ENCODE results near the gene HORMAD1. TPM values are rescaled to one million over a fixed set of nuclear protein-coding genes. Genes with fewer than 3 reads are reported as not detected.

HORMAD1 gene
- polyA plus RNA-seq, 1 of the 3 experiments (the other 2 are of a cell fraction): not detected

DNA sequence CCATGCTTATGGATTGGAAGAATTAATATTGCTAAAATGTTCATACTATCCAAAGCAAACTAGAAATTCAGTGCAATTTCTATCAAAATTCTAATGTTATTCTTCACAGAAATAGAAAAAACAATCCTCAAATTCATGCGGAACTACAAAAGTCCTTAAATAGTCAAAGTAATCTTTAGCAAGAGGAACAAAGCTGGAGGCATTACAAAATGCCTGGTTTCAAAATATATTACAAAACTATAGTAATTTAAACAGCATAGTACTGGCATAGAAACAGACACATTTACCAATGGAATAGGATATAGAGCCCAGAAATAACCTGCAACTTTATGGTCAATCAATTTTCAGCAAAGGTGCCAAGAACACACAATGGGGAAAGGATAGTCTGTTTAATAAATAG is 41.1 kb upstream of the HORMAD1 start:
- Histone ChIP-seq H2AFZ (ENCODE audit: low read depth) (no peak overlapping the region), H3K9ac (no peak overlapping the region), H3K79me2 (ENCODE audit: insufficient read depth) (no peaks in the 10 kb centered on the region), H3K9me3 (no peaks in the 10 kb centered on the region), H3F3A (replicated peaks; ENCODE audit: insufficient read depth) (peaks cover 4% of the 10 kb centered on the region), H3K4me3 (ENCODE audit: low read depth in 2 of 2, low read length in 1 of 2) (no peak overlapping the region), H3K4me1 (ENCODE audit: control insufficient read depth in 1 of 2, insufficient read depth in 2 of 2, low read depth in 1 of 2, low read length in 1 of 2) (peaks cover 0 to 5% of the 10 kb centered on the region in 2 experiments; a peak in 2 of 4 replicates), H3K27me3 (ENCODE audit: insufficient read depth) (no peaks in the 10 kb centered on the region), H3K27ac (ENCODE audit: low read depth in 2 of 2, low read length in 1 of 2) (no peak overlapping the region), H4K20me1 (ENCODE audit: insufficient read depth) (no peaks in the 10 kb centered on the region), H3K4me2 (no peak overlapping the region), H3K36me3 (replicated peaks in 1 of 2; ENCODE audit: control insufficient read depth in 1 of 2, insufficient read depth in 2 of 2, low read length in 1 of 2) (no peaks in the 10 kb centered on the region), H3K9me2 (no peaks in the 10 kb centered on the region)
- ChIA-PET CTCF (no interaction called here), POLR2A (no interaction called here)
- WGBS (ENCODE audit: low lambda C conversion rate): 86% methylated on average over 1 of the region's 1 CpG
- no peak for TF ChIP-seq ELF1 (IDR thresholded peaks at IDR 0.05)
- no peak for TF ChIP-seq RAD21 (IDR thresholded peaks at IDR 0.05; ENCODE audit: low read length)
- no peak for TF ChIP-seq TEAD4 (IDR thresholded peaks at IDR 0.05; ENCODE audit: borderline replicate concordance, insufficient read depth)
- no peak for TF ChIP-seq GABPA (IDR thresholded peaks at IDR 0.05; ENCODE audit: low read depth)
- no peak for TF ChIP-seq YY1 (IDR thresholded peaks at IDR 0.05; ENCODE audit: low read depth)
- no peak for DNase-seq

DNA sequence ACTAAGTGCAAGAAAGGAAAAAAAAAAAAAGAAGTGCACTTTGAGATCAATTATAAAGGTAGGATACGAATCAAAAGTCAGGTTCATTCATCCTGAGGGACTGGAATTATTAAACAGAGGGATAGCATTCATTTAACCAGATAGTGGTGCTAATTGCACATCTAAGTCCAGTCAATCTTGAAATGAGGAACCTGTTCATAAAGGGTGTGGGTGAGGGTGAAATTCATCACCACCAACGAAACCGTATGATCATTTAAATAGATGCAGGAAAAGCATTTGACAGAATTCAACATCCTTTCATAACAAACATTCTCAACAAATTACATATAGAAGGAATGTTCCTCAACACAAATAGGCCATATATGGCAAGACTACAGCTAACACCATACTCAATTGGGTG is 39.3 kb upstream of the HORMAD1 start:
- CTCF ChIA-PET: no interaction called here
- TF ChIP-seq NRF1 (IDR thresholded peaks at IDR 0.05; ENCODE audit: low read depth, low read length) (no peak), RFX5 (IDR thresholded peaks at IDR 0.05; ENCODE audit: low read length) (no peak), SIN3A (IDR thresholded peaks at IDR 0.05; ENCODE audit: borderline replicate concordance, low read depth, low read length) (no peak), ELF1 (IDR thresholded peaks at IDR 0.05) (no peak), EP300 (IDR thresholded peaks at IDR 0.05; ENCODE audit: borderline replicate concordance in 1 of 2, low read depth in 1 of 2, low read length in 1 of 2) (no peak), YY1 (IDR thresholded peaks at IDR 0.05; ENCODE audit: low read depth) (no peak), RXRA (IDR thresholded peaks at IDR 0.05; ENCODE audit: borderline replicate concordance, low read depth) (no peak)
- TF ChIP-seq, protein P1, sequence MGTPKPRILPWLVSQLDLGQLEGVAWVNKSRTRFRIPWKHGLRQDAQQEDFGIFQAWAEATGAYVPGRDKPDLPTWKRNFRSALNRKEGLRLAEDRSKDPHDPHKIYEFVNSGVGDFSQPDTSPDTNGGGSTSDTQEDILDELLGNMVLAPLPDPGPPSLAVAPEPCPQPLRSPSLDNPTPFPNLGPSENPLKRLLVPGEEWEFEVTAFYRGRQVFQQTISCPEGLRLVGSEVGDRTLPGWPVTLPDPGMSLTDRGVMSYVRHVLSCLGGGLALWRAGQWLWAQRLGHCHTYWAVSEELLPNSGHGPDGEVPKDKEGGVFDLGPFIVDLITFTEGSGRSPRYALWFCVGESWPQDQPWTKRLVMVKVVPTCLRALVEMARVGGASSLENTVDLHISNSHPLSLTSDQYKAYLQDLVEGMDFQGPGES (IDR thresholded peaks at IDR 0.05; ENCODE audit: low read depth, low read length): no peak
- TF ChIP-seq, protein P2, sequence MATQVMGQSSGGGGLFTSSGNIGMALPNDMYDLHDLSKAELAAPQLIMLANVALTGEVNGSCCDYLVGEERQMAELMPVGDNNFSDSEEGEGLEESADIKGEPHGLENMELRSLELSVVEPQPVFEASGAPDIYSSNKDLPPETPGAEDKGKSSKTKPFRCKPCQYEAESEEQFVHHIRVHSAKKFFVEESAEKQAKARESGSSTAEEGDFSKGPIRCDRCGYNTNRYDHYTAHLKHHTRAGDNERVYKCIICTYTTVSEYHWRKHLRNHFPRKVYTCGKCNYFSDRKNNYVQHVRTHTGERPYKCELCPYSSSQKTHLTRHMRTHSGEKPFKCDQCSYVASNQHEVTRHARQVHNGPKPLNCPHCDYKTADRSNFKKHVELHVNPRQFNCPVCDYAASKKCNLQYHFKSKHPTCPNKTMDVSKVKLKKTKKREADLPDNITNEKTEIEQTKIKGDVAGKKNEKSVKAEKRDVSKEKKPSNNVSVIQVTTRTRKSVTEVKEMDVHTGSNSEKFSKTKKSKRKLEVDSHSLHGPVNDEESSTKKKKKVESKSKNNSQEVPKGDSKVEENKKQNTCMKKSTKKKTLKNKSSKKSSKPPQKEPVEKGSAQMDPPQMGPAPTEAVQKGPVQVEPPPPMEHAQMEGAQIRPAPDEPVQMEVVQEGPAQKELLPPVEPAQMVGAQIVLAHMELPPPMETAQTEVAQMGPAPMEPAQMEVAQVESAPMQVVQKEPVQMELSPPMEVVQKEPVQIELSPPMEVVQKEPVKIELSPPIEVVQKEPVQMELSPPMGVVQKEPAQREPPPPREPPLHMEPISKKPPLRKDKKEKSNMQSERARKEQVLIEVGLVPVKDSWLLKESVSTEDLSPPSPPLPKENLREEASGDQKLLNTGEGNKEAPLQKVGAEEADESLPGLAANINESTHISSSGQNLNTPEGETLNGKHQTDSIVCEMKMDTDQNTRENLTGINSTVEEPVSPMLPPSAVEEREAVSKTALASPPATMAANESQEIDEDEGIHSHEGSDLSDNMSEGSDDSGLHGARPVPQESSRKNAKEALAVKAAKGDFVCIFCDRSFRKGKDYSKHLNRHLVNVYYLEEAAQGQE (IDR thresholded peaks at IDR 0.05; ENCODE audit: low read depth, low read length): no peak
- TF ChIP-seq, protein P3, sequence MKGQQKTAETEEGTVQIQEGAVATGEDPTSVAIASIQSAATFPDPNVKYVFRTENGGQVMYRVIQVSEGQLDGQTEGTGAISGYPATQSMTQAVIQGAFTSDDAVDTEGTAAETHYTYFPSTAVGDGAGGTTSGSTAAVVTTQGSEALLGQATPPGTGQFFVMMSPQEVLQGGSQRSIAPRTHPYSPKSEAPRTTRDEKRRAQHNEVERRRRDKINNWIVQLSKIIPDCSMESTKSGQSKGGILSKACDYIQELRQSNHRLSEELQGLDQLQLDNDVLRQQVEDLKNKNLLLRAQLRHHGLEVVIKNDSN (IDR thresholded peaks at IDR 0.05; ENCODE audit: borderline replicate concordance, low read depth): no peak
- DNase-seq: no peak
- POLR2A ChIA-PET: no interaction called here
- Histone ChIP-seq H3K9me3 (no peaks in the 10 kb centered on the region), H3F3A (replicated peaks; ENCODE audit: insufficient read depth) (peaks cover 4% of the 10 kb centered on the region), H3K27me3 (ENCODE audit: insufficient read depth) (no peaks in the 10 kb centered on the region), H3K27ac (ENCODE audit: low read depth in 2 of 2, low read length in 1 of 2) (no peak overlapping the region), H3K9ac (no peak overlapping the region), H3K79me2 (ENCODE audit: insufficient read depth) (no peaks in the 10 kb centered on the region), H3K36me3 (replicated peaks in 1 of 2; ENCODE audit: control insufficient read depth in 1 of 2, insufficient read depth in 2 of 2, low read length in 1 of 2) (no peaks in the 10 kb centered on the region), H2AFZ (ENCODE audit: low read depth) (no peak overlapping the region), H3K4me1 (ENCODE audit: control insufficient read depth in 1 of 2, insufficient read depth in 2 of 2, low read depth in 1 of 2, low read length in 1 of 2) (peaks cover 0 to 5% of the 10 kb centered on the region in 2 experiments; a peak in 2 of 4 replicates), H3K4me3 (ENCODE audit: low read depth in 2 of 2, low read length in 1 of 2) (no peak overlapping the region), H3K9me2 (no peaks in the 10 kb centered on the region), H4K20me1 (ENCODE audit: insufficient read depth) (no peaks in the 10 kb centered on the region), H3K4me2 (no peak overlapping the region)
- 90% methylated on average over 3 of the region's 3 CpGs for WGBS (ENCODE audit: low lambda C conversion rate)

Measured in SK-N-SH (cell line).